GM18498 (cell line): ENCODE measurements around the gene RREB1.
"Not testable (repeated sequence)": the region's sequence is repeated elsewhere in the genome, so short reads cannot be mapped to it uniquely, and the experiment has no call there.

ENCODE experiments used
- ATAC-seq: cut with Tn5 transposase; IDR thresholded peaks from one replicate; pipeline ENCODE4 v1.9.1; 2021; ENCODE audit warnings: mild to moderate bottlenecking, moderate library complexity; ENCODE audit not compliant: unreplicated experiment

Gene RREB1

GRCh38 chr6:7260291-7261031, 152.7 kb downstream of the RREB1 start:
- no peak for ATAC-seq

GRCh38 chr6:7261032-7261841, 153.5 kb downstream of the RREB1 start:
- peak; percentile 72 for ATAC-seq

- ATAC-seq: no peak
Observed at GRCh38 chr6:7261852-7262461, 154.2 kb downstream of the RREB1 start.

DNA sequence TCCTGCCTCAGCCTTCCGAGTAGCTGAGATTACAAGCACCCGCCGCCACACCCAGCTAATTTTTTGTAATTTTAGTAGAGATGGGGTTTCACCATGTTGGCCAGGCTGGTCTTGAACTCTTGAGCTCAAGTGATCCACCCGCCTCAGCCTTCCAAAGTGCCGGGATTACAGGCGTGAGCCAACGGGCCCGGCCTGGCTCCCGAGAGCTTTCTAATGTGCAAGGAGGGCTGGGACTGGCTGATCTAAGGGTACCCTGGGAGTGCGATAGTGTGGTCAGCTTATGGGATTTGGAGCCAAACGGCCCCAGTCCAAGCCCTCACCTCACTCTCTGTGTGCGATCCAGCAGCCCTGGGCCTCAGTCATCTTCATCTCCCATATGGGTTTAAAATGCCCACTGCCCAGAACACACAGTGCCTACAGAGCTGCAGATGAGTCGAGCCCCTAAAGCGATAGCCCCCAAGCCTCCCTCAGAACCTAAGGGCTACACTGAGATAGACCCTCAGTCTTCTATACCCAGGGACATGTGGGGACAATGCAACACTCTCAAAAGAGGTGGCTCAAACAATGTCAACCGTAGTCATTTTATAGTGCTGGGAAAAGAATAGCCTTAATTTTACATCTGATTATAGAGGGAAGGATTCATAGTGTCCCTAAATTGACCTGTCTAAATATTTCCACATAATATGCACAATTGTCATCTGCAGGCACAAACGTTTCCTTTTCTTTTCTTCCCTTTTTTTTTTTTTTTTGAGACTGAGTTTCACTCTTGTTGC, 155.2 kb downstream of the RREB1 start:
- ATAC-seq: no peak

DNA sequence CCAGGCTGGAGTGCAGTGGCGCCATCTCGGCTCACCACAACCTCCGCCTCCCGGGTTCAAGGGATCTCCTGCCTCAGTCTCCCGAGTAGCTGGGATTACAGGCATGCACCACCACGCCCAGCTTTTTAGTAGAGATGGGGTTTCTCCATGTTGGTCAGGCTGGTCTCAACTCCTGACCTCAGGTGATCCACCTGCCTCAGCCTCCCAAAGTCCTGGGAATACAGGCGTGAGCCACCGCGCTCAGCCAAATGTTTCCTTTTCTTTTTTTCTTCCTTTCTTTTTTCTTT, 155.7 kb downstream of the RREB1 start:
- not testable (repeated sequence) for ATAC-seq

DNA sequence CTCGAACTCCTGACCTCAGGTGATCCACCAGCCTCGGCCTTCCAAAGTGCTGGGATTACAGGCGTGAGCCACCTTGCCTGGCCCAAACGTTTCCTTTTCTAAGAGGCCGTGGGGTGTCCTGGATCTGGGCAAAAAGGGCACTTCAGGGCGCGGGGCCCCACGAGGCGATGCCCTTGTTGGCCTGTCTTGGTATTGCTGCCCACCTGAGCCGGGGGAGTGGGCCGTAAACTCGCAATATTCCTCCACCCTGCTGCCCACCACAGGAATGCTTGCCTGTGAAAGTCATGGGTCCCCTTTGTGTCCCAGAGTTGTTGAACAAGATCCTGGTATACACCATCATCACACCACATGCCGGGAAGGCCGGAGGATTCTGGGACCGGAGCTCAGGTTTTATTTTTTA, 156.3 kb downstream of the RREB1 start:
- ATAC-seq: no peak

GRCh38 chr6:7264686-7265384, 157.1 kb downstream of the RREB1 start:
- ATAC-seq: no peak

- ATAC-seq: not testable (repeated sequence)
Observed at GRCh38 chr6:7265385-7265726, 157.6 kb downstream of the RREB1 start.

DNA sequence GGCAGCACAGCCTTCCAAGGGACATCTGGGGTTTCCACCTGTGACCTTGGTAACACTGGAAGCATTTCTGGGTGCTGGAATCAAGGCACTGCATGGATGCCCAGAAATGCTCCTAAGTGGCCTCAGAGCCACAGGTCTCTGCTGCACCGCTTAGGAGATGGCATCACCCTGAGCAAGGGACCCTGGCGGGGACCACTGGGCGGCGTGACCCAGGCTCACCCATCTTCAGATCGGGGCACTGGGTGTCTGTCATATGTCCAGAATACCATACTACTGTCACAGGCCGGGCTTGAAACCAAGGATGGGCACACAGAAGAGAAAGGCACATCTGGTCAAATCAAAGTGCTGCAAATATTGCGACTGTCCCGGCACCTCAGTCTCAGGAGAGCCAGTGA, 159.3 kb downstream of the RREB1 start:
- ATAC-seq: no peak

DNA sequence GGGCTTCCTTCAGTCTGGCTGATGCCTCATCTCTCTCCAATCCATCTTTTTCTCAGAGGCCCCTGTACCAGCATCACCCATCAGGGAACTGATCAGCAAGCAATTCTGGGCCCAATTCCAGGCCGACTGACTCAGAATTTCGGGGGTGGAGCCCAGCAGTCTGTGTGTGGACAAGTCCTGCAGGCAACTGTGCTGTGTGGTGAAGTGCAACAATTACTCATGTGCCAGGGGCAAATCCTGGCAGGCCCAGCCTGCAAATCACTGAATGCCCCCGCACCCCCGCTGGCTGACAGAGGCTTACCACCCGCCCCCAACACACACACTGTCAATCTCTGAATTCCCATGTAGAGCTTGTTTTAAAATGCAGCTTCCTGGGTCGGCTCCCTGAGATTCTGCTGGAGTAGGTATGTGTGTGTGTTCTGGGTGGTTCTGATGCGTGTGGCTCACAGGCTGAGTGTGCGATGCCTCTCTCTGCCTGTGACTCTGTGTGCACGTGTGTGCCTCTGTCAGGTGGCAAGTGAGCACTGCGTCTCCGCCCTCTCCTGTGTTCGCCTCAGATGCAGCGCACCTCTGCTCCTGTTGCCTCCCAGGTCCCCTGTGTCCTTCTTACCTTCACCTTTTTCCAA, 159.8 kb downstream of the RREB1 start:
- ATAC-seq: no peak

DNA sequence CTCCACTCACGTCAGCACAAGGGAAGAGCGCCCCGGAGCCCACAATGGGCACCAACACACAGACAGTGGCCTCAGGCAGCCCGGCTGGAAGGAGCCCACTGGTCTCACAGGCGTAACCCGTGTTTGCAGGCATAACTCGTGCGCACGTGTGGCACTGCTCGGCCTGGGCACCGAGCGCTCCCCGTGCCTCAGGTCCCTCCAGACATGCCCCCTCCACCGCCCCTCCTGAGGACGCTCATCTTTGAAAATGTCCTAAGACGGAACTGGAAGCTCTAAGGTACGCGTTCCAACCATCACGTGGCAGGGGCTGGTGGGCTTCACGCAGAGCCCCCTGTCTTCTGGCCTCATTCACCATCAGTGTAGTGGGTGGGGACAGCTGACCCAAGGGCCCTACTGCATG, 160.6 kb downstream of the RREB1 start:
- ATAC-seq: no peak

DNA sequence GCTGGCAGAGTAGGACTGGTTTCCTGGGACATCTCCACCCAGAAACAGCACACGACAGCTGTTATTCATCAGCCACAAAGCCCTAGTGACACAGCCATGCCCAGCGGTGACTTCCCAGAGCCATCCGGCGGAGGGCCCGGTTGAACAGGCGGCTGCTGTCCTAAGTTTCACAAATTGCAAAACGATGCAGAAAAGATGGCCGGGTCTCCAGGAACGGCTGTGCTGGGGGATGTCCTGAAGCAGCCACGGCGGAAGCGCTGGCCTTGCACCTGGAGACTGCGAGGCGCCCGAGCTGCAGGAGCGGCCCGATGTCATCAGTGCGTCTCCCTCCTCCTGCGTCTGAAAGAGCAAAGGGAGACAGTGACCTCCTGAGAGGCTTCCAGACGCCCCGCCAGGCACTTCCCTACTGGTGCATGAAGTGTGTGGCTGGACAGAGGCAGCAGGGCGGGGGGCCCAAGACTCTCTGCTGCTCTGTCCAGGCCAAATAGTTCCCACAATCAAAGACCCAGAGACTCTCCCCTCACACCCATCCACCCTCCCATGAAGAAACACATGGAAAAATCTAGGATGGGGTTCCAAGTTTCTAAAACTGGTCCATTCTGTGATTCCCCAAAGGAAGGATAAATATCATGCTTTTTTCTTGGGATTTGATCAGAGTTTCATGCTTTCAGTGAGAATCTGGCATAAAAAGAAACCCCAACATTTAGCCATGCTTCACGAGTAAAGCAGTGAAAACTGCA, 161.2 kb downstream of the RREB1 start:
- ATAC-seq: no peak

GRCh38 chr6:7269816-7270215, 162.1 kb downstream of the RREB1 start:
- no peak for ATAC-seq

GRCh38 chr6:7270320-7271204, 162.8 kb downstream of the RREB1 start:
- ATAC-seq: no peak

DNA sequence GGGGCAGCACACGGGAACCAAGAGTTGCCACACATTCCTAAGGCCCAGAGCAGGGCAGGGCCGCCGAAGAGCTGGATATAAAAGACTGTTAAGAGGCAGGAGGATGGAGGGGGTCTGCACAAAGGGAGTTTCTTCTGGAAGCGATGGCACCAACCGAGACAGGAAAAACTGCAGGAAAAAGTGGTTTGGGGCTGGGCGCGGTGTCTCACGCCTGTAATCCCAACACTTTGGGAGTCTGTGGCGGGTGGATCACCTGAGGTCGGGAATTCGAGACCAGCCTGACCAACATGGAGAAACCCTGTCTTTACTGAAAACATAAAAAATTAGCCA, 163.4 kb downstream of the RREB1 start:
- ATAC-seq: no peak

DNA sequence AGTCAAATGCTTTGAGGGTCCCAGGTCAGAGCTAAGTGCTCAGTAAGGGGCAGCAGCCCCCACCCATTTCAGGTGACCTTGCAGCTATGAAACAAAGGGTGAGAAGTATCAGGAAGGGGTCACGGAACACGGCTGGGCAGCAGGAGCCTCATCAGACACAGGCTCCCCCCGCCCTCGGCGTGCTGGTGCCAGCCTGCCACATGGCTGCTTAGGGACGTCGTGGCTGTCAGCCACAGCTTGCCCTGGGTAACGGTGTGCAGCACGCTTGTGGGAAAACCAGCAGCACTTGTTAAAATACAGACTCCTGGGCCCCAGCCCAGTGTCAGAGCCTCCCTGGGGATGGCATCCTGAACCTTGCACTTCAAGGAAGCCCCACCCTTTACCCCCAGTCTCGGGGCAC, 165.9 kb downstream of the RREB1 start:
- no peak for ATAC-seq

DNA sequence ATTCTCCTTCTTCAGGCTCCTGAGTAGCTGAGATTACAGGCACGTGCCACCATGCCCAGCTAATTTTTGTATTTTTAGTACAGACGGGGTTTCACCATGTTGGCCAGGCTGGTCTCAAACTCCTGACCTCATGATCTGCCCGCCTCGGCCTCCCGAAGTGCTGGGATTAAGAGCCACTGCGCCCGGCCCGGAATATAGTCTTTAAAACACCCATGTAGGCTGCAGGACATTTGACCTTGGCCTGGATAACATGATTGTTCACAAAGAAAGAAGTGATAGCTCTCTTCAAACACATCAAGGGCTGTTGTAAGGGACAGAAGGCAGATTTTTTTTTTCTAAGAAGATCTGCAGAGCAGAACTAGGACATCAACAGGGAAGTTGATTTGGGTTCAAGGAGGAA, 166.8 kb downstream of the RREB1 start:
- ATAC-seq: not testable (repeated sequence)

GRCh38 chr6:7276199-7276524, 168.4 kb downstream of the RREB1 start:
- no peak for ATAC-seq
